OCI-LY7 (cell line): ENCODE measurements around the gene RSBN1L. TPM values are rescaled to one million over a fixed set of nuclear protein-coding genes. Genes with fewer than 3 reads are reported as not detected.

ENCODE experiments used
- BruUV-seq: library from RNA; stranded (reverse); fragments of 400-500 nt; replicated peaks from 2 replicates; lab custom pipeline; 2021; lab: Mats Ljungman, UMichigan
- CTCF ChIA-PET: fragments of 300-600 bp; sonication (Branson Sonifier 250); formaldehyde crosslinking; loops from one replicate; lab custom pipeline; 2022; ENCODE audit warnings: antibody characterized with exemption; ENCODE audit not compliant: unreplicated experiment; lab: Charles Lee
- POLR2A ChIA-PET: fragments of 300-600 bp; sonication (Branson Sonifier 250); formaldehyde crosslinking; loops from one replicate; lab custom pipeline; 2022; ENCODE audit warnings: antibody characterized with exemption; lab: Charles Lee
- DNase-seq: peaks from one replicate; pipeline ENCODE4 v3.0.0-alpha.2; 2015; ENCODE audit warnings: low spot score
- H2AFZ ChIP-seq: fragments of 200-600 bp; sonication (generic), shearing (Covaris generic); 2 replicates; pipeline ENCODE4 v1.6.1; 2014; ENCODE audit warnings: mild to moderate bottlenecking, antibody characterized with exemption, low read length, moderate library complexity
- H3K27ac ChIP-seq: fragments of 200-600 bp; sonication (generic); 2 replicates; pipeline ENCODE4 v1.5.1; 2014; ENCODE audit warnings: mixed run types, low read depth, mild to moderate bottlenecking, moderate library complexity, low read length, inconsistent platforms; ENCODE audit not compliant: poor library complexity, severe bottlenecking
- H3K36me3 ChIP-seq: fragments of 200-600 bp; sonication (generic); 2 replicates; pipeline ENCODE4 v1.6.1; 2014; ENCODE audit warnings: mild to moderate bottlenecking, antibody characterized with exemption, low read length, moderate library complexity, mixed read lengths; ENCODE audit not compliant: insufficient read depth
- H3K4me1 ChIP-seq: fragments of 200-600 bp; sonication (generic); 2 replicates; pipeline ENCODE4 v1.5.1; 2014; ENCODE audit warnings: mild to moderate bottlenecking, low read length; ENCODE audit not compliant: insufficient read depth, poor library complexity, severe bottlenecking
- H3K4me2 ChIP-seq: fragments of 200-600 bp; sonication (generic); 2 replicates; pipeline ENCODE4 v1.6.1; 2014; ENCODE audit warnings: mild to moderate bottlenecking, low read length
- H3K4me3 ChIP-seq: fragments of 200-600 bp; sonication (generic); 2 replicates; pipeline ENCODE4 v1.5.1; 2014; ENCODE audit warnings: mild to moderate bottlenecking, low read depth, low read length; ENCODE audit not compliant: poor library complexity, severe bottlenecking
- H3K79me2 ChIP-seq: fragments of 200-600 bp; sonication (generic); 2 replicates; pipeline ENCODE4 v1.6.1; 2016; ENCODE audit warnings: low read depth, mild to moderate bottlenecking, low read length, moderate library complexity, mixed read lengths; ENCODE audit not compliant: insufficient read depth
- H3K9me2 ChIP-seq: fragments of 200-600 bp; sonication (generic); 2 replicates; pipeline ENCODE4 v1.6.1; 2016; ENCODE audit warnings: mild to moderate bottlenecking, low read length, mixed read lengths; ENCODE audit not compliant: insufficient read depth
- H3K9me3 ChIP-seq: fragments of 200-600 bp; sonication (generic); 2 replicates; pipeline ENCODE4 v1.6.1; 2014; ENCODE audit warnings: mild to moderate bottlenecking, mixed run types, low read length, mixed read lengths
- H4K20me1 ChIP-seq: fragments of 200-600 bp; sonication (generic); 2 replicates; pipeline ENCODE4 v1.6.1; 2014; ENCODE audit warnings: mild to moderate bottlenecking, antibody characterized with exemption, low read length, moderate library complexity, mixed read lengths; ENCODE audit not compliant: insufficient read depth
- EZH2phosphoT487 ChIP-seq: fragments of 200-600 bp; sonication (generic); IDR thresholded peaks from 2 replicates; pipeline ENCODE4 v1.6.1; 2018; ENCODE audit warnings: low read depth, borderline replicate concordance, mild to moderate bottlenecking, mixed run types, antibody characterized with exemption, low read length, moderate library complexity, mixed read lengths
- intact Hi-C: fragments of 100-400 bp; cut with micrococcal nuclease; formaldehyde crosslinking; loops from one replicate; pipeline ENCODE4 v1.10.0; 2022; ENCODE audit not compliant: unreplicated experiment
- total RNA-seq, 2 experiments: library from RNA; depleted of rRNA in 1 of 2; stranded (reverse); fragments of >200 nt in 1 of 2; shearing (Covaris generic) in 1 of 2; gene quantifications; 2 replicates each; pipeline ENCODE4 v1.2.3, GENCODE V29; 2014 to 2022
- TF ChIP-seq, protein P1 (sequence below): fragments of 200-600 bp; sonication (generic); conservative IDR thresholded peaks from 2 replicates; pipeline ENCODE4 v1.5.1; 2014; ENCODE audit warnings: mild to moderate bottlenecking, antibody characterized with exemption, low read length, moderate library complexity, mixed read lengths

Gene RSBN1L
- total RNA-seq, 2 experiments from 2014 or later: 23.3 to 30.4 TPM

- Histone ChIP-seq H3K4me3 (no peak overlapping the region), H3K27ac (no peak overlapping the region), H3K9me2 (no peaks in the 10 kb centered on the region), H3K9me3 (peaks cover 57% of the 10 kb centered on the region), H3K4me2 (no peak overlapping the region), H3K4me1 (no peaks in the 10 kb centered on the region), H3K36me3 (peaks cover 96% of the 10 kb centered on the region), H3K79me2 (peaks cover 100% of the 10 kb centered on the region), H4K20me1 (no peaks in the 10 kb centered on the region), H2AFZ (no peak overlapping the region)
- ChIA-PET CTCF (interaction anchor here (1.8 kb wide), 1 partner anchor 10 kb away, joined by 4 read pairs; no protein-coding TSS in a partner anchor), POLR2A (interaction anchor here (0.8 to 1.5 kb wide), 6 partner anchors 8 to 94 kb away, joined by 3 to 5 read pairs (median 3); partner anchors contain the start of gene PHTF2)
- DNase-seq: no peak
- TF ChIP-seq EZH2phosphoT487: no peak
- TF ChIP-seq, protein P1, sequence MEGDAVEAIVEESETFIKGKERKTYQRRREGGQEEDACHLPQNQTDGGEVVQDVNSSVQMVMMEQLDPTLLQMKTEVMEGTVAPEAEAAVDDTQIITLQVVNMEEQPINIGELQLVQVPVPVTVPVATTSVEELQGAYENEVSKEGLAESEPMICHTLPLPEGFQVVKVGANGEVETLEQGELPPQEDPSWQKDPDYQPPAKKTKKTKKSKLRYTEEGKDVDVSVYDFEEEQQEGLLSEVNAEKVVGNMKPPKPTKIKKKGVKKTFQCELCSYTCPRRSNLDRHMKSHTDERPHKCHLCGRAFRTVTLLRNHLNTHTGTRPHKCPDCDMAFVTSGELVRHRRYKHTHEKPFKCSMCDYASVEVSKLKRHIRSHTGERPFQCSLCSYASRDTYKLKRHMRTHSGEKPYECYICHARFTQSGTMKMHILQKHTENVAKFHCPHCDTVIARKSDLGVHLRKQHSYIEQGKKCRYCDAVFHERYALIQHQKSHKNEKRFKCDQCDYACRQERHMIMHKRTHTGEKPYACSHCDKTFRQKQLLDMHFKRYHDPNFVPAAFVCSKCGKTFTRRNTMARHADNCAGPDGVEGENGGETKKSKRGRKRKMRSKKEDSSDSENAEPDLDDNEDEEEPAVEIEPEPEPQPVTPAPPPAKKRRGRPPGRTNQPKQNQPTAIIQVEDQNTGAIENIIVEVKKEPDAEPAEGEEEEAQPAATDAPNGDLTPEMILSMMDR: no peak
- intact Hi-C loops: no loop called here
- no TSS peak for BruUV-seq
These were observed 115.4 kb downstream of the RSBN1L start for GRCh38 chr7:77811516-77812289.

- peaks cover 100% of the 10 kb centered on the region for H3K79me2 ChIP-seq
- ChIA-PET POLR2A (interaction anchor here (1.0 to 1.5 kb wide), 5 partner anchors 8 to 93 kb away, joined by 3 to 5 read pairs (median 3); no protein-coding TSS in a partner anchor), CTCF (interaction anchor here (1.8 kb wide), 1 partner anchor 9 kb away, joined by 4 read pairs; no protein-coding TSS in a partner anchor)
- H3K27ac ChIP-seq: no peak overlapping the region
- H3K4me1 ChIP-seq: no peaks in the 10 kb centered on the region
- H3K9me3 ChIP-seq: peaks cover 57% of the 10 kb centered on the region
- H2AFZ ChIP-seq: no peak overlapping the region
- no TSS peak for BruUV-seq
- no peak overlapping the region for H3K4me3 ChIP-seq
- peaks cover 96% of the 10 kb centered on the region for H3K36me3 ChIP-seq
- no peaks in the 10 kb centered on the region for H3K9me2 ChIP-seq
- no peak for DNase-seq
- H4K20me1 ChIP-seq: no peaks in the 10 kb centered on the region
- intact Hi-C loops: no loop called here
- no peak for TF ChIP-seq EZH2phosphoT487
- TF ChIP-seq, protein P1: no peak
- H3K4me2 ChIP-seq: no peak overlapping the region
These were observed 116.0 kb downstream of the RSBN1L start for GRCh38 chr7:77812290-77812685.

DNA sequence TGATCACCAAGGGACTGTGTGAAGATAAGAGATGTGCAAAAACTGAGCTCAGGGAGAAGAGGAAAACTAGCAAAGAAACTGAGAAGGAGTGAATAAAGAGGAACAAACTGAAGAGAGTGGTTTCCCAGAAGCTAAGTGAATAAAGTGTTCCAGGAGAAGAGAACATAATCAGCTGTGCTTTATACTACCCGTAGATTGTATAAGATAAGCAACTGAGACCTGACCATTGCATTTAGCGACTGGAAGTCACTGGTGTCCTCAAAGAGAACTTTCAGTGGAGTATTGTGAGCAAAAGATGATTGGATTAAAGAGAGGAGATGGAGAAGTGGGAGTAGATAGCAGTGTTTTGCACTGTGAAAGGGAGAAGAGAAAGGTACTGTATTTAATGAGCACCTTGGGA lies 116.9 kb downstream of the RSBN1L start:
- BruUV-seq: no TSS peak
- Histone ChIP-seq H3K4me2 (no peak overlapping the region), H3K9me2 (no peaks in the 10 kb centered on the region), H3K79me2 (peaks cover 100% of the 10 kb centered on the region), H3K27ac (no peak overlapping the region), H3K36me3 (peaks cover 96% of the 10 kb centered on the region), H3K9me3 (peaks cover 54% of the 10 kb centered on the region), H4K20me1 (no peaks in the 10 kb centered on the region), H2AFZ (no peak overlapping the region), H3K4me3 (no peak overlapping the region), H3K4me1 (no peaks in the 10 kb centered on the region)
- TF ChIP-seq, protein P1: no peak
- intact Hi-C loops: no loop called here
- no peak for DNase-seq
- ChIA-PET CTCF (no interaction called here), POLR2A (interaction anchor here (1.0 to 1.1 kb wide), 5 partner anchors 11 to 91 kb away, joined by 3 to 7 read pairs (median 3); no protein-coding TSS in a partner anchor)
